Spleen (tissue), 7 donors: Measurements from ENCODE around the gene PYROXD2.

Source experiments
- CTCF ChIP-seq, 11 experiments: fragments of 200-600 bp in 7 of 11; fragments of 450-650 bp in 4 of 11; sonication (generic) in 4 of 11; IDR thresholded peaks in 8 of 11; conservative IDR thresholded peaks in 3 of 11; 1 replicate in 7 of 11; 2 replicates in 4 of 11; pipeline versions ENCODE4 v1.4.0 to v1.8.0; 2016 to 2021; ENCODE audit warnings: antibody characterized with exemption in 11 of 11, inconsistent platforms in 4 of 11, mild to moderate bottlenecking in 1 of 11
- POLR2A ChIP-seq, 3 donors: fragments of 450-650 bp; IDR thresholded peaks; one replicate each; pipeline ENCODE4 v1.5.1; 2017; ENCODE audit warnings: antibody characterized with exemption in 3 of 3, mild to moderate bottlenecking in 1 of 3
- donor health status: DM: no; HTN: no; CAD: no; lungs with moderate emphysema.
- donor health status: DM: no; HTN: no; CAD: no.
- donor health status: DM: no; HTN: no; CAD: no.

GRCh38 chr10:98388101-98388655, 26.8 kb downstream of the PYROXD2 start:
- no peak for TF ChIP-seq CTCF (IDR thresholded peaks at IDR 0.05 in 8 of 11, conservative IDR thresholded peaks at IDR 0.05 in 3 of 11)
- no peak for TF ChIP-seq POLR2A (IDR thresholded peaks at IDR 0.05)
